HG03558 (cell line): ENCODE data around the gene UGT1A7.
"Not testable (repeated sequence)": the region's sequence is repeated elsewhere in the genome, so short reads cannot be mapped to it uniquely, and the experiment has no call there.

Experiments
- ATAC-seq: cut with Tn5 transposase; IDR thresholded peaks from one replicate; pipeline ENCODE4 v1.9.1; 2021; ENCODE audit warnings: moderate number of reproducible peaks; ENCODE audit not compliant: unreplicated experiment; ENCODE audit errors: extremely low read depth

UGT1A7 gene

GRCh38 chr2:233679196-233679595 lies 2.5 kb upstream of the UGT1A7 start:
- ATAC-seq = no peak

DNA sequence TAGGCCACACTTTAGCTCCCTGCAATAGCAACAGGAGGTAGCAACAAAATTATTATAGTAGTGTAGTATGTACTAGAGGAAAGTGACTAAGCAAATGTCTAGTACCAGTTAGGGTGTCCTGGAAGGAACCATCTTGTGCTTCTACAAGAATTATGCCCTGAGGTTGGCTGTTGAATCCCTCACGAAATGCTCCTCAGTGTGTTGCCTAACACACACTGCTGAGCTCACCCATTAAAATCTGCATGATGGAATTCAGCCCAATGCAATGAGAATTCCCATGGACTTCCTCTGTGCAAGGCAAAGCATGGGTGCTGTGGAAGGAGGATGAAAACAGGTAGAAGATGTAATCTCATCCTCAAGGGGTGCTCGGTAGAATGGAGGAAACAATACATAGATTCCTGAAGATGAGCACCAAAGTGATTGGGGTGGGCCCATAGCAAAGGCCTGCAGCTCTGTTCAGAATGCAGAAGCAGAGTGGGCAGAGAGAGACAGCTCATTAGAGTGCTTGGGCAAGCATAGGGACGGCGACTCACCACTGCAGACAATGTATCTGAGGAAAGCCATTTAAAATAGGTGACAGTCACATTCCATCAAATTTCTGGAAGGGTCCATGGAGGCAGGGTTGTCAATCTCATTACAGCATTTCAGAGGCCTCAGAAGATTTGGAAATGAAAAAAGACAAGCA lies 1.2 kb upstream of the UGT1A7 start:
- no peak for ATAC-seq

DNA sequence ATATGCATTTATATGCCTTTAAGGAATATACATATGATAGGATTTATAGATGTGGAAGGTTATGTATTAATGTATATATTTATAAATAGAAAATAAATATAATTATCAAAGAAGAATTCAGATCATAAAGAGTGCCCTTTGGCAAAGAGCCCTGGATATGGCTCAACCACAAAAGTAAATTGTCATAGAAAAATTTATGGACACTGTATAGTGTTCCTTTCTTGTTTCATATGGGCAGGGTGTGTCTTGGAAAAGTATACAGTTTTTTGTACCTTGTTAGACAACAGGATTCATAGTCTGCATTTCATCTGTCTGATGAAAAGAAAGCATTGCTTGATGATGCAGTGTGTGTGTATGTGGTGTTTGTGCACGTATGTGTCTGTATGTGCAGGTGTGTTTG lies 2.9 kb downstream of the UGT1A7 start:
- no peak for ATAC-seq

DNA sequence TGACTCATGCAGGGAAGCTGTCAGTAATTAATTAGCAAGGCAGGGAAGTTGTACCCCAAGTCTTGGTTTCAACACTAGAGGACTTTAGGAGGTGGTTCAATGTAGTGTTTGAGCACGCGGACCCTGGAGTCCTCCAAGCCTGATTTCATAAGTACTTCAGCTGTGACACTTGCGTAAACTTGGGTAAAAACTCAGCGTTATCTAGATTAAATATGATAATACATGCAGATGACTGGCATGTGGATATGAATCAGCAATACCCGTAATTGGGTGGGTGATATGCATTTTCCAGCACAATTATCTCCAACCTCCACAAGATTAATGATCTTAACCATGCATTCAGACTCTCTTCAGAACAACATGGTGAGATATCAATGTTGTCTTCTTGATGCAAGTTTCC lies 5.2 kb downstream of the UGT1A7 start:
- ATAC-seq = no peak

DNA sequence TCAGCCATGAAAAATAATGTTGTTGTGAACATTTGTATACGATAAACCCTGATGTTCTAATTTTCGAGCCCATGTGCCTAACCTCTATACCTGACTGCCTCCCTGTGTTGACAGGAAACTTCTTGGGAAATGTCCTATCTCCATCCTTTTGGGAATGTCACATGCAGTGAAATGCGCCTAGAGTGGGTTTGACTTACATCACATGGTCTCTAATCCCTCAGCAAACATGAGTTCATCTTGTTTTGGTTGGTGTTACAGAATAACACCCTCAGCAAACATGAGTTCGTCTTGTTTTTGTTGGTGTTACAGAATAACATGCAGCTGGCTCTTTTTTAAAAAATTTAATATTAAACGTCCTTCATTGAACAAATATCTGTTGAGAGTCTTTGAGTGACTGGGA lies 6.6 kb downstream of the UGT1A7 start:
- no peak for ATAC-seq

DNA sequence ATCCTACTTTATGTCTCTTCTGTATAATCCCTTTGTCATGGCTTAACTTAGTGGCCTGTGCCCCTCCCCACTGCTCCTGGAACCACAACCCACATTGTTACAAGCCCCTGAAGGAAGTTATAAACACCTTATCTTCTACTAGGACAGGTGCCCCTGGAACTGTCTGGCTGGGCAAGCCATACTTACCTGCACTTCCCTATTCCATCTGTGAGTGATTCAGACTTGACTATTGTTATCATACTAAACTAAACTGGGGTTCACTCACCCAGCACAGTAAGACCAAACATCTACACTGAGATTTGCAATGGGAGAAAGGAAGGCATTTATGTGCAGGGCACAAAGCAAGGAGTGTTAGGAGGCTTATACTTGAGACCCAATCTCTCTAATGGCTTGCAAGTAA lies 7.3 kb downstream of the UGT1A7 start:
- ATAC-seq = no peak

- no peak for ATAC-seq
These were observed 7.8 kb downstream of the UGT1A7 start for GRCh38 chr2:233689501-233689900.

- no peak for ATAC-seq
These were observed 8.7 kb downstream of the UGT1A7 start for GRCh38 chr2:233690444-233690843.

GRCh38 chr2:233691443-233692433 lies 10.0 kb downstream of the UGT1A7 start:
- no peak for ATAC-seq

DNA sequence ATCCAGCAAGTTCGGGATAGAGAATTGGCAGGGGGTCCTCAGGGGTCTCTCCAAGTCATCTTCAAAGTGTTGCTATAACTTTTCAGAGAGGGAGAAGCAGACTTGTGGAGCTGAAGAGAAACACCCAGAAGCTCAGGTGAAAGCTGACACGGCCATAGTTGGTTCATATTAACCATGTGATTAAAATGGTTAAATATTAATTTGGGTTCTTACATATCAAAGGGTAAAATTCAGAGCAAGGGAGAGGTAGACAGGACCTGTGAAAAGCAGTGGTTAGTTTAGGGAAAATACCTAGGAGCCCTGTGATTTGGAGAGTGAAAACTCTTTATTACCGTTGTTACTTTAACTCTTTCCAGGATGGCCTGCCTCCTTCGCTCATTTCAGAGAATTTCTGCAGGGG lies 10.9 kb downstream of the UGT1A7 start, which contains the start of gene UGT1A6:
Gene UGT1A6, plus strand, starts transcription at position 243 of the 400 bp plus-strand sequence. Its CDS starts 115 bp downstream, at position 358.
- no peak for ATAC-seq

GRCh38 chr2:233693963-233694362 lies 12.3 kb downstream of the UGT1A7 start:
- no peak for ATAC-seq

DNA sequence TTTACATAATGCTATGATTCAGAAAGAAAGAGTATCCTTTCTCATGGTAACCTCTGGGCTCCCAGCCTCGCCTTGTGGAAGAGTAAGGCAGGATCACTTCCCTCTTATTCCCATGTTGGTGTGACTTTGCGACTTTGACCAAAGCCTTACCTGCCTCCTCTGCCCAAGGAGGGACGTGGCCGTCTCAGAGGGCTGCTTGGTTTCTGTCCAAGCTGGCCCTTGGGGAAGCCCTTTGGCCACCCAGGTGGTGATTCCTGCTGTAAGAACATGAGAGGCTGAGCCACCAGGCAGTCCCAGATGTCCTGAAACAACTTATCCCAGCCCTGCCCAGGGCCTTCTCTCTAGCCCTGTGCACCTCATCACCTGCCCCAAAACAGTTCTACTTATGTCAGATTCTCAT lies 17.0 kb downstream of the UGT1A7 start:
- ATAC-seq = no peak

DNA sequence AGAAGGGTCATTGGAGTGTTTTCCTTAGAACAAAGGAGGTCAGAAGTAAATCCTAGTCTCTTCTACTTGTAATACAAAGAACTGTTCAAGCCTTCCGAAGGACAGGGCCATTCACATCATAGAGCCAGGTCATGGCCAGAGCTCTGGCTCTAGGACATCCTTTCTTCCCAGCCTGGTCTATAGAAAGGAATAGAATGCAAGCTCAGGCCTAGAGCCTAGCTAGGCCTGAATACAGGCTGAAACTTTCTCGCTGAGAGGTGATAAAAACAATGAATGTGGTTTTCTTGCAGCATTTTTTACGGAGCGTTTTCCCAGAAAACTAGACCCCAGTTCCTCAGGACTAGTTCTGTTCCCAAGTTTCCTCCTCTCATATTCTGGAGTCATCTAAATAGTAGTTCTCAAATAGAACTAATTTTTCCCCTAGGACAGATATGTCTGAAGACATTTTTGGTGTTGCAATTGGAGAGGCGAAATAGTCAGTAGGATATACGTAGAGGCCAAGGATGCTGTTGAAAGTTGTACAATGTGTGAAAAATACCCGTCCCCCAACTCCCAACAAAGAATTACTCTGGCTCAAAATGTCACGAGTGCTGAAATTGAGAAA lies 17.8 kb downstream of the UGT1A7 start:
- no peak for ATAC-seq

- ATAC-seq = no peak
These were observed 18.4 kb downstream of the UGT1A7 start for GRCh38 chr2:233700028-233700635.

- ATAC-seq = not testable (repeated sequence)
These were observed 19.1 kb downstream of the UGT1A7 start for GRCh38 chr2:233700842-233701241.

DNA sequence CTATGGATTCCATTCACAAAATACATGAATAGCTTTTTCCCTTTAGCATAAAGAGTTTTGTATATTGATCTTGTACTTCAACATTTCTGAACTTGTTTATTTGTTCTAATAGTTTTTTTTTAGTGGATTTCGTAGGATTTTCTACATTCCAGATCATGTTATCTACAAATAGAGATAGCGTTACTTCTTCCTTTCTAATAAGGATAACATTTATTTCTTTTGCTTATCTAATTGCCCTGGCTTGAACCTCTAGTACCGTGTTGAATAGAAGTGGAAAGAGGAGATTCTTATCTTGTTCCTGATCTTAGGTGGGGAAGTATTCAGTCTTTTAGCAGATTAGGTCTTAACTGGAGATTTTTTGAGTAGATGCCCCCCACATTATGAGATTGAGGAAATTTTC lies 20.5 kb downstream of the UGT1A7 start:
- no peak for ATAC-seq

GRCh38 chr2:233705911-233706506 lies 24.3 kb downstream of the UGT1A7 start:
- ATAC-seq = no peak

- ATAC-seq = no peak
These were observed 25.0 kb downstream of the UGT1A7 start for GRCh38 chr2:233706720-233707119.

DNA sequence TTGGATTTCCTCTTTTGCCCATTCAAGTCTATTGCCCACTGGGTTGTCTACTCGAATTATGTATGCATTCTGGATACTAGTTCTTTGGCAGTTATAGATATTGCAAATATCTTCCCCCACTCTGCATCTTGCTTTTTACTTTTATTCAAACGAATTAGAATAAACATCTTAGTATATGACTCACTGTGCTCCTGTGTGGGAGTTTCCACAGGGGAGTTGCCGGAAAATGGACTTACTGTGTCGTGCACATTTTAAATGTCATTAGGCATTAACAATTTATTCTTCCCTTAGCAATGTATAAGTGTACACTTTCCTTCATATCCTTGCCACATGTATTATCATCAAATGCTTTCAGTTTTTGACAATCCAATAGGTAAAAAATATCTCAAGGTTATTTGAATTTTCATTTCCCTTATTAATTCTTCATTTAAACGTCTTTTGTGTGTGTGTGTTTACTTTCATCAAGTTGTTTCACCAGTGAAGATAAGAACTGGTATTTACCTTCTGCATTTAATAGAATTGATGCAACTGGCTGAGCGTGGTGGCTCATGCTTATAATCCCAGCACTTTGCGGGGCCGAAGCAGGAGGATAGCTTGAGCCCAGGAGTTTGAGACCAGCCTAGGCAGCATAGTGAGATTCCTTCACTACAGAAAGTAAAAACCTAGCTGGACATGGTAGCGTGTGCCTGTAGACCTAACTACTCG lies 26.4 kb downstream of the UGT1A7 start:
- no peak for ATAC-seq

DNA sequence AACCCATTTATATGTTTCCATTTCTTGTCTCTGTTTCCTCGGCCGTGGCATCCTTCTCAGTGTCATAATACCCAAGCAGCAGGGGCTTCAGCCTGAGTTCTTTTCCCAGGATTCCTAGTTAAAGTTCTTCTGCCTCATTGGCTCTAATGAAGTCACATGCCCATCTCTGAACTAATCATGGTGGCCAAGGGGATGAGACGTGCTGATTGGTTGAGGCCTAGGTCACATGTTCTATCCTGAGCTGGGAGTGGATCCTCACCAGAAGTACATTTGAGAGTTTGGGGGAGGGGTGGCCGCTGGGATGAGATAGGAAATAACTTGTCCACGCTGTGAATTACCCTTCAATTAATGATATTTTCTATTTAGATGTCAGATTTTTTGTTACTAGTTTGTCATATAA lies 27.2 kb downstream of the UGT1A7 start:
- ATAC-seq = no peak
